Activated naive CD8-positive, alpha-beta T cell treated with anti-CD3 and anti-CD28 coated beads for 36 hours (primary cell): ENCODE results near the gene SPANXN2. TPM values are rescaled to one million over a fixed set of nuclear protein-coding genes. Genes with fewer than 3 reads are reported as not detected.

Experiments used
- total RNA-seq, 2 experiments: library from RNA; stranded (reverse); gene quantifications; one replicate each; pipeline ENCODE4 v1.2.3, GENCODE V29; 2021

The SPANXN2 gene
- total RNA-seq, 2 experiments from 2014 or later = not detected

Other genes with a start within 250 kb of the SPANXN2 start
- gene SPANXN3, start 203.3 kb downstream of the SPANXN2 start, total RNA-seq = not detected
- not detected for gene SLITRK4, start 84.7 kb downstream of the SPANXN2 start, total RNA-seq
- not detected for gene UBE2NL, start 163.3 kb upstream of the SPANXN2 start, total RNA-seq